ENCODE results near the gene SHQ1. TPM values are rescaled to one million over a fixed set of nuclear protein-coding genes. Genes with fewer than 3 reads are reported as not detected.

The SHQ1 gene
- total RNA-seq, result 20.1 and 22.5 TPM in 2 replicates

DNA sequence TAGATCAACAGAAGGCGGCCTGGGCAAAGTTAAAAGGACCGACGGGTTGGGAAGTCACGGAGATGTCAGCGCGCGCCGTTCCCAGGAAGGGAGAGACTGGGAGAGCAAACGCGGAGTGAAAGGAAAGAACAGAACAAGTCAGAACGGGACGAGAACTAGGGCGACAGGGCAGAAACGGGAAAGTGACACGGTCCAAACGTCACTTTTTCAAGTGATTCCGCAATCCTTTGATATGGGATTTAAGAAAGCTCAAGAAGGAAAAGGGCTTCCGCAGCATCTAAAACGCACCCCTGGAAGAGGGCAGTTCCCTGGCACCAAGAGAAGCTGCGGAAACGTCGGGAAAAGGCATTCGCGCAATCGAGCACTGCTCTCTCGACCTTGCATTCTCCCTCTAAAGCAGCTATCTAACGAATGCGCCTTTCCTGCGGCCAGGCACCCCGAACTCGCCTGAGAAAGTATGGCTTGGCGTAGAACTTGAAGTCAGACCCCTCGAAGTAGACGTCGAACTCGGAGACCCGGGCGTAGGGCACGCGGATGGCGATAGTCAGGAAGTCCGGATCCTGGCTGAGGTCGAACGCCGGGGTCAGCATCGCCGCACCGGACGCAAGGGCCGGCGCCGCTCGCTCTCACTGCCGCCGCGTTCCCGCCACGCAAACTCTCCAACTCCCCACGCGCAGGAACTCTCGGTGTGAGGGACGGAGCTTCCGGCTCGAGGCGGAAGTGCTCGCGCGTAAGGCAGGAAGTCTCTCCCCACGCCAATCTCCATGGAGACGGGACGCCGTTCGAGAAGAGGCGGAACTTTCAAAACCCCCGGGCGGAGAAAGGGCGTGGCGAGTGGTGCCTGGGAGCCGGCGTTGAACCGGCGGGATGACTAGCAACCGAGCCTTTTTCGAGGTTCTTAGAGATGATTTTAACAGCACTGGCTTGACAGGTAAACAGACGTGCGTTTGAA, at the start of gene SHQ1:
TSS of gene SHQ1 (minus strand) at position 695 of the 952 bp plus-strand sequence. CDS start at position 590, 105 bp downstream.

DNA sequence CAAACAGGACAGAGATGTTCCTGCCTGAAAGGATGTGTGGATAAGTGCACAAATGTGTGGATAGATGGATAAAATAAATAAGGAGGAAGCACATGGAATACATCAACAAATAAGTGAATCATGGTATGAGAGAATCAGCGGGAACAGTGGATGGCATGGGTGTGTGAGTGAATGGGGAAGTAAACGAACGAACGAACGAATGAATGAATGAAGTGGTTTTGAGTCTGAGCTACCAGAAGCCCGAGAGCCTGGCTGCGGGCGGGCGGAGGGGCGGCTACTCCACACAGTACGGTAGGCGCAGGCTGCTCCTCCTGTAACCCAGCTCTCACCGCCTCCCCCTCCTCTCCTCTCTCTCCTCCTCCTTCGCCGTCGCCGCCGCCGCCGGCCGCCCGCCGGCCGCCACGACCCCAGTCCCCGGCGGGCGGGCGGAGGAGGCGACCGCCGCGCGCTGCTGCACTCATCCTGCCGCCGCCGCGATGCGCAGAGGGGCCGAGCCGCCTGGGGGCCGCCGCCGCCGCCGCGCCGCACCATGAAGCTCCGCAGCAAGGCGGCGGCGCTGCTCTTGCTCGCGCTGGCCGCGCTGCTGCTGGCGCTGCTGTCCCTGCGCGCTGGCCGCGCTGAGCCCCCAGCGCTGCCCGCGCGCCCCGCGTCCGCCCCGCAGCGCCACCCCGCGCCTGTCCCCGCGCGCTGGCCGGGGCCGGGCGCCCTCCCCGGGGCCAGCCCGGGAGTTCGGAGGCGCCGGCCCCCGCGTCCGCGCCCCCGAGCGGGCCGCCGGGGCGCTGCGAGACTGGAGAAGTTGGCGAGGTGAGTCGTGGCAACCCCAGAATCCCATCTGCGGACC, 39.7 kb upstream of the SHQ1 start, which contains the start of gene GXYLT2:
TSS of gene GXYLT2 (plus strand) at position 342 of the 841 bp plus-strand sequence. CDS start at position 530, 188 bp downstream.

Other genes starting within 250 kb of the SHQ1 start
- 0.65 and 3.0 TPM in 2 replicates for gene GXYLT2, start 39.6 kb upstream of the SHQ1 start, total RNA-seq
- gene PPP4R2, start 148.4 kb upstream of the SHQ1 start, total RNA-seq, result 79.3 and 86.8 TPM in 2 replicates
- gene EBLN2, start 213.2 kb upstream of the SHQ1 start, total RNA-seq, result 2.9 and 10.0 TPM in 2 replicates

All from epithelial cell of umbilical artery (primary cell).